Activated CD4-positive, alpha-beta T cell treated with anti-CD3 and anti-CD28 coated beads, Interleukin-2, amount 10 ng/mL, durations not matched to agents 24 days and 14 days (primary cell): ENCODE results near the gene MYH14. TPM values are rescaled to one million over a fixed set of nuclear protein-coding genes. Genes with fewer than 3 reads are reported as not detected.

Source experiments
- DNase-seq: peaks from one replicate; pipeline ENCODE4 v3.0.0; 2022
- H3K27ac Mint-ChIP-seq: one replicate; pipeline ENCODE4 v1.8.0; 2022; ENCODE audit warnings: mild to moderate bottlenecking, mixed read lengths
- H3K27me3 Mint-ChIP-seq: one replicate; pipeline ENCODE4 v1.8.0; 2022; ENCODE audit warnings: mixed read lengths
- H3K36me3 Mint-ChIP-seq: one replicate; pipeline ENCODE4 v1.8.0; 2022; ENCODE audit warnings: low read depth, mild to moderate bottlenecking, mixed read lengths
- H3K4me1 Mint-ChIP-seq: one replicate; pipeline ENCODE4 v1.8.0; 2021; ENCODE audit warnings: mixed read lengths
- H3K4me3 Mint-ChIP-seq: one replicate; pipeline ENCODE4 v1.8.0; 2022; ENCODE audit warnings: mild to moderate bottlenecking, moderate library complexity, mixed read lengths
- H3K9me3 Mint-ChIP-seq: one replicate; pipeline ENCODE4 v1.8.0; 2021; ENCODE audit warnings: mixed read lengths
- intact Hi-C: fragments of 100-400 bp; cut with micrococcal nuclease; formaldehyde crosslinking; loops from one replicate; pipeline ENCODE4 v1.15.1; 2023
- total RNA-seq: library from RNA; stranded (reverse); gene quantifications from 2 replicates; pipeline ENCODE4 v1.2.3, GENCODE V29; 2022

MYH14 gene
- total RNA-seq, 1 donor from 2014 or later = not detected

DNA sequence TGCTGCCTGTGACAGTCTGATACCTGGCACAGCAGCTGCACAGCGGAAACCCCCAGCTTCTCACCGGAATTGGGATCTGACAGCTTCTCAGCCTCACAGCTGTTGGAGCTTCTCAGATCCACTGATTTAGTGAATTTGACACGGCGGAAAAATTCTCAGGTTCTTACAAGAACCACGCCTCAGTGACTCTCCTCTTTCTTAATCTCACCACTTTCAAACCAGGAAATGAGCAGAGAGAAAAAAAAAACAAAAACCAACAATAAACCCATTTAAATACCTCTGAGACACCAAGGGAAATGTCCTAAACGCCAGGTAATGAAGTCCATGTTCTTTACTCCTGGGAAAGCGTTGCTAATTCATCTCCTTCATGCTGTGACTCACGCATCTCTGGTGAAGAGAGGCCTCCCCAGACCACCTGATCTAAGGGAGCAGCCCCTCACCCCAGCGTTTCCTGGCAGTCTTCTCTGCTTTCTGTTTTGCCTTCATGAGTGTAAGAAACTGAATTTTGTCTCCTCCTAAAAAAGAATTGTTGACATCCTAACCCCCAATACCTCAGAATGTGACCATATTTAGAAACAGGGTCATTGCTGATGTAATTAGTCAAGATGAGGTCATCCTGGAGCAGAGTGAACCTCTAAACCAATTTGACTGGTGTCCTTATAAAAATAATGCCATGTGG is 24.4 kb upstream of the MYH14 start:
- Mint-ChIP-seq H3K4me1 (no peaks in the 10 kb centered on the region), H3K27me3 (no peaks in the 10 kb centered on the region), H3K4me3 (no peak overlapping the region), H3K36me3 (no peaks in the 10 kb centered on the region), H3K27ac (no peak overlapping the region), H3K9me3 (peaks cover 3% of the 10 kb centered on the region)
- no peak for DNase-seq
- intact Hi-C loops = no loop called here

- Mint-ChIP-seq H3K4me3 (no peak overlapping the region), H3K27ac (no peak overlapping the region), H3K36me3 (no peaks in the 10 kb centered on the region), H3K27me3 (no peaks in the 10 kb centered on the region), H3K9me3 (peaks cover 3% of the 10 kb centered on the region), H3K4me1 (no peaks in the 10 kb centered on the region)
- DNase-seq = no peak
- intact Hi-C loops = no loop called here
Measured at GRCh38 chr19:50181121-50181520, 22.3 kb upstream of the MYH14 start.

- Mint-ChIP-seq H3K4me3 (no peak overlapping the region), H3K9me3 (no peaks in the 10 kb centered on the region), H3K27me3 (no peaks in the 10 kb centered on the region), H3K36me3 (no peaks in the 10 kb centered on the region), H3K4me1 (no peaks in the 10 kb centered on the region), H3K27ac (no peak overlapping the region)
- intact Hi-C loops = no loop called here
- DNase-seq = no peak
Measured at GRCh38 chr19:50184196-50184595, 19.2 kb upstream of the MYH14 start.

DNA sequence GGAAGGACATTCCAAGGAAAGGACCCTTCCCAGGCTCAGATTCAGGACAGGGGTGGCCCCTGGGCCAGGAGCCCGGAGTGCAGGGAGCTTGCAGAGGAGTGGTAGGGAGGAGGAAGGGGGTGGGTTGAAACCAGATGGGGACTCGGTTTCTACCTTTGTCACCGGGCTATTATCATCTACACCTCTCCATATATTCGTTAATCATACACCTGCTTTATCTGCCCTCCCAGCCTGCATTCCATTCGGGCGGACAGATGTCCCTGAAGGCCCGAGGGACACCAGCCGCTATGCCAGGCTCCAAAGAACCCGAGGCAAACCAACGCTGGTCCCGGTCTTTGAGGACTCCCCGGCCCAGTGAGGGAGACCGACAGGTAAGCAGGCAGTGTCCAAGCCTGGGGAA is 15.5 kb upstream of the MYH14 start:
- intact Hi-C loops = no loop called here
- H3K4me1 Mint-ChIP-seq = no peaks in the 10 kb centered on the region
- no peaks in the 10 kb centered on the region for H3K36me3 Mint-ChIP-seq
- no peaks in the 10 kb centered on the region for H3K27me3 Mint-ChIP-seq
- H3K27ac Mint-ChIP-seq = no peak overlapping the region
- no peak for DNase-seq
- no peaks in the 10 kb centered on the region for H3K9me3 Mint-ChIP-seq
- no peak overlapping the region for H3K4me3 Mint-ChIP-seq

DNA sequence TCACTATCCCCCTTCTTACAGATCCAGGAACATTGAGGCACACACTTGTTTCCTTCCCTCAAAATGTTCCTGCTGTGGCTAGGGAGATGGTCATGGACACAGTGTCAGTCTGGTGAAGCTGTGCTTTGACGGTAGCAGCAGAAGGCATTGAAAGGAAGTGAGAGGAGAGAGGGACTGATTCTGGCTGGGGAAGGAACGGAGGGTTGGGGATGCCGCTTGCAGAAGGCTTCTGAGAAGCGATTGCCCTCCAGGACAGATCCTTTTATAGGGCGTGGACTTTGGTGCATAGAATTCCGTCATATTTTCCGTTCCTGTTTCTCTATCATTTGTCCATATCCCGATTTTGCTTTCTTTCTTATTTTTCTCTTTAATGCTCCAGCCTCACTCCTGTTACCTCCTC is 14.1 kb upstream of the MYH14 start:
- no peaks in the 10 kb centered on the region for H3K36me3 Mint-ChIP-seq
- no peak overlapping the region for H3K27ac Mint-ChIP-seq
- no peak for DNase-seq
- intact Hi-C loops = no loop called here
- no peak overlapping the region for H3K4me3 Mint-ChIP-seq
- no peaks in the 10 kb centered on the region for H3K4me1 Mint-ChIP-seq
- H3K27me3 Mint-ChIP-seq = no peaks in the 10 kb centered on the region
- no peaks in the 10 kb centered on the region for H3K9me3 Mint-ChIP-seq

DNA sequence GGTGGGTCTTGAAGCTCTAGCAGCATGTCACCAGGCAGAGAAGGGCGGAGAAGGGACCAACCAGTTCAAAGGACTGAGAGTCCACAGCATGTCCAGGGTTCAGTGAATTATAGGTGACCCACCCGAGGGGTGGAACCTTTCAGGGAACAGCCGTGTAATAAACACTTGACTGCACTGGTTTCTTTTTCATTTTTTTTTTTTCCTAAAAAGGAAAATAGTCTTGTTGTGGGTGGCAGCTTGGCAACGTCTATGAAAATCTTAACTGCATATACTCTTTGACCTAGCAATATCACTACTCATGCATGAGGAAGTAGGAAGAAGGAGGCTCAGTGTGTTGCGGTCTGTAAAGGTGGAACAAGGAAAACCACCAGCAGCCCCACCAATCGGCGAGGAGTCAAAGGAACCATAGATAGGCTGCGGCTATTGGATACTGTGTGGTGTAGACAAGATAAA is 13.0 kb upstream of the MYH14 start:
- Mint-ChIP-seq H3K36me3 (no peaks in the 10 kb centered on the region), H3K4me1 (no peaks in the 10 kb centered on the region), H3K4me3 (no peak overlapping the region), H3K27ac (no peak overlapping the region), H3K27me3 (no peaks in the 10 kb centered on the region), H3K9me3 (no peaks in the 10 kb centered on the region)
- intact Hi-C loops = no loop called here
- no peak for DNase-seq

- intact Hi-C loops = no loop called here
- Mint-ChIP-seq H3K4me1 (no peaks in the 10 kb centered on the region), H3K4me3 (no peak overlapping the region), H3K27me3 (no peaks in the 10 kb centered on the region), H3K27ac (no peak overlapping the region), H3K36me3 (no peaks in the 10 kb centered on the region), H3K9me3 (no peaks in the 10 kb centered on the region)
- DNase-seq = no peak
Measured at GRCh38 chr19:50191216-50191615, 12.2 kb upstream of the MYH14 start.

DNA sequence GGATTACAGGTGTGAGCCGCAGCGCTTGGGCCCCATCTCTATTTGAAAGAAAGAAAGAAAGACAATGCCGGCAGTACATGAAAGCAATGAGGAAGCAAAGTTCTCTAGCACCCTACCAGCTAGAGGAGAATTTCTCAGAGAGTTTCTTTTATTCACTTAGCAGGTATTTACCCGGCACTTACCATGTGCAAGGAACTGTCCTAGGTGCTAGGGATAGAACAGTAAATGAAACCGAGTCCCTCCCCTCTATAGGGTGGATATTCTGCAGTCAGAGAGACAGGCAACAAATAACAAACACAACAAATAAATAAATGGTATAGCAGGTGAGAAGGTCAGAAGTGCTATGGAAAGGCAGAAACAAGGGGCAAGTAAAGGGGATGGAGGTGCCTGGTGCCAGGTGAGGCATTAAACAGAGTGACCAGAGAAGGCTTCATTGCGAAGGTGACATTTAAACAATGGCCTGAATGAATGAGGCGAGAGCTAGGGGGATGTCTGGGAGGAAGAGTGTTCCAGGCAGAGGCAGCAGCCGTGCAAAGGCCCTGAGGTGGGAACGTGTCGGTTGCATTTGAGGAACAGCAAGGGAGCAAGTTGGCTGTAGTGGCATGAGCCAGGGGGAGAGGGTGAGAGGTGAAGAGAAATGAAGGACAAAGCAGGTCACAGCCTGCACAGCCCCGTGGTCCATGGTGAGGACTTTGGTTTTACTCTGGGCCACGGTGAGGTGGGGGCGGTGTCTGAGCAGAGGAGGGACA is 10.8 kb upstream of the MYH14 start:
- no peaks in the 10 kb centered on the region for H3K27me3 Mint-ChIP-seq
- no peak overlapping the region for H3K27ac Mint-ChIP-seq
- H3K9me3 Mint-ChIP-seq = no peaks in the 10 kb centered on the region
- no peaks in the 10 kb centered on the region for H3K4me1 Mint-ChIP-seq
- DNase-seq = no peak
- intact Hi-C loops = no loop called here
- H3K36me3 Mint-ChIP-seq = no peaks in the 10 kb centered on the region
- no peak overlapping the region for H3K4me3 Mint-ChIP-seq

GRCh38 chr19:50195224-50195623 is 8.2 kb upstream of the MYH14 start:
- intact Hi-C loops = no loop called here
- no peak for DNase-seq
- Mint-ChIP-seq H3K4me1 (no peaks in the 10 kb centered on the region), H3K36me3 (no peaks in the 10 kb centered on the region), H3K9me3 (no peaks in the 10 kb centered on the region), H3K4me3 (no peak overlapping the region), H3K27me3 (peaks cover 2% of the 10 kb centered on the region), H3K27ac (no peak overlapping the region)

DNA sequence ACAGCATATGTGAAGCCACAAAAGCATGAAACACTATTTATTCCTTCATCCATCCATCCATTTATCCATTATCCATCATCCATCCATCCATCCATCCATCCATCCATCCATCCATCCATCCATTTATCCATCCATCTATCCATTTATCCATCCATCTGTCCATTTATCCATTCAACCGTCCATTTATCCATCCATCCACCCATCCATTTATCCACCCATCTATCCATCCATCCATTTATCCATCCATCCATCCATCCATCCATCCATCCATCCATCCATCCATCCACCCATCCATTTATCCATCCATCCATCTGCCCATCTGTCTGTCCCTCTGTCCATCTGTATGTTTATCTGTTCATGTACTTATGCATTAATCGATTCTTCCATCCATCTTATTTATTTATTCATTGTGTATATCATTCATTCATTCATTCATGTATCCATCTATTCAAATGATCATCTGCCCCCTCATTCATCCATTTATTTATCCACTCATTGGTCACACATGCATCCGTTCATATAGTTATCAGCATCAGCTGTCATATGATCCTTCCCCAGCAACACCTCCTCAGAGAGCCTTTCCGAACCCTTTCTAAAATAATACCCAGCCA is 7.0 kb upstream of the MYH14 start:
- no peaks in the 10 kb centered on the region for H3K36me3 Mint-ChIP-seq
- H3K27me3 Mint-ChIP-seq = peaks cover 2% of the 10 kb centered on the region
- H3K4me1 Mint-ChIP-seq = no peaks in the 10 kb centered on the region
- no peak overlapping the region for H3K4me3 Mint-ChIP-seq
- intact Hi-C loops = no loop called here
- no peak overlapping the region for H3K27ac Mint-ChIP-seq
- DNase-seq = no peak
- no peaks in the 10 kb centered on the region for H3K9me3 Mint-ChIP-seq

DNA sequence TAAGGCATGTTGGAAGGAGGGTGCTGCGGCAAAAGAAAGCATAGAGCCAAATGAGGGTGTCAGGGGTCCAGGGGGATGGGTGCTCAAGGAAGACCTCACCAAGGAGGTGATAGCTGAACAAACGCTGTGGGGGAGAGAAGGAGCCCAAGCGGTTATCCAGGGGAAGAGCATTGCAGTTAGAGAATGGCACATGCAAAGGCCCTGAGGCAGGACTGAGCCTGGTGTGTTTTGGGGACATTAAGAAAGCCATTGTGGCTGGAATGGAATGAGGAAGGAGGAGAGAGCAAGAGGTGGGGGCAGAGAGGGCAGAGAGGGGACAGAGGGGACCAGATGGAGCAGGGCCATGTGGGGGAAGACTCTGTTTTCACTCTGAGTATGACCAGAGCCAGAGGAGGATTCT is 6.1 kb upstream of the MYH14 start:
- Mint-ChIP-seq H3K4me1 (no peaks in the 10 kb centered on the region), H3K36me3 (peaks cover 2% of the 10 kb centered on the region), H3K27ac (no peak overlapping the region), H3K4me3 (no peak overlapping the region), H3K9me3 (peaks cover 4% of the 10 kb centered on the region), H3K27me3 (peaks cover 8% of the 10 kb centered on the region)
- intact Hi-C loops = no loop called here
- no peak for DNase-seq

DNA sequence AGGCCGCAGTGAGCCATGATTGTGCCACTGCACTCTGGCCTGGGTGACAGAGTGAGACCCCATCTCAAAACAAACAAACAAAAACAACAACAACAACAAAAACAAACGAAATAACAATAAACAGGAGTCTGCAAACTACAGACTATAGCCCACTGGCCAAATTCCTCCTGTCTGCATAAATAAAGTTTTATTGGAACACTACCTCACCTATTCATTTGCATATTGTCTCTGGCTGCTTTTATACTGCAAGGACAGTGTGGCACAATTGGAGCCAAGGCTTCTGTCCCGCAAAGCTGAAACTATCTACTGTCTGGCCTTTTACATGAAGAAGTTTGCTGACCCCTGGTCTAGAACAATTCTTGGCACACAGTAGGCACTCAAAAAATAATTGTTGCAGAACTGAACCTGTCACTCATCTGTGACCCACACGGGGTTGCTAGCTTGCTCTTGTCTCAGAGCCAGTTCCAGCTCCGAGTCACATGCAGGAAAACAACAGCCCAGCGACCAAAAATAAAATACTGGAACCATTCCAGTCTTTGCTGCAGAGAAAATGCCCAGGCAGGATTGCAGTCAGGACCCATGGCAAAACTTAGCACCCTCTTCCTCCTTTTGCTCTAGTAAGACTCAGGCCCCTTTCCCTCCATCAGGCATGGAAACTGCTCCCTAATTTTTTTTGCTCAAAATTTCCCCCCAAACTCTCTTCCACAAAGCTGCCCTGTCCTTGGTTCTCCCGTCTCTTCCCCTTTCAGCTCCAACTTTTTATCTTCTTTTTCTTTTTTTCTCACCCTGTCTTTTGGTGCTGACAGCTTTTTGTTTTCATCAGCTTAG is 4.8 kb upstream of the MYH14 start:
- H3K9me3 Mint-ChIP-seq = peaks cover 4% of the 10 kb centered on the region
- DNase-seq = no peak
- H3K27me3 Mint-ChIP-seq = peaks cover 13% of the 10 kb centered on the region
- H3K4me1 Mint-ChIP-seq = no peaks in the 10 kb centered on the region
- H3K36me3 Mint-ChIP-seq = peaks cover 2% of the 10 kb centered on the region
- intact Hi-C loops = no loop called here
- H3K27ac Mint-ChIP-seq = no peak overlapping the region
- no peak overlapping the region for H3K4me3 Mint-ChIP-seq

- Mint-ChIP-seq H3K9me3 (peaks cover 4% of the 10 kb centered on the region), H3K36me3 (peaks cover 2% of the 10 kb centered on the region), H3K4me1 (no peaks in the 10 kb centered on the region), H3K27ac (no peak overlapping the region), H3K4me3 (no peak overlapping the region), H3K27me3 (peaks cover 18% of the 10 kb centered on the region)
- DNase-seq = no peak
- intact Hi-C loops = no loop called here
Measured at GRCh38 chr19:50199259-50199555, 4.2 kb upstream of the MYH14 start.

DNA sequence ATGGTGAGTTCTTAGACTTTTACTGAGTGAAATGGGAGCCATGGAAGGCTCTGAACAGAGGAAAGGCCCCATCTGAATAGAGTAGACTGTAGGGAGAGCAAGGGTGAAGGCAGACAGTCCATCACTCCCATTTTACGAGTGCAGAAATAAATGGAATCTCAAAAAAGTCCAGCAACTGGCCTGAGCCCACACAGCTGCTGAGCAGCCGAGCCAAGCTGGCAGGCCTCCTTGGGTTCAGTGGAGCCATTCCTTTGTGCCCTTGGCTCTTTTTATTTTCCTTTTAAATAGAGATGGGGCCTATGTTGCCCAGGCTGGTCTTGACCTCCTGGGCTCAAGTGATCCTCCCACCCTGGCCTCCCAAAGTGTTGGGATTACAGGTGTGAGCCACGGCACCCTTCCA is 1.0 kb upstream of the MYH14 start:
- H3K27me3 Mint-ChIP-seq = peaks cover 34% of the 10 kb centered on the region
- DNase-seq = no peak
- peaks cover 2% of the 10 kb centered on the region for H3K36me3 Mint-ChIP-seq
- H3K9me3 Mint-ChIP-seq = peaks cover 4% of the 10 kb centered on the region
- H3K4me1 Mint-ChIP-seq = no peaks in the 10 kb centered on the region
- H3K27ac Mint-ChIP-seq = no peak overlapping the region
- intact Hi-C loops = no loop called here
- no peak overlapping the region for H3K4me3 Mint-ChIP-seq
